T1000 (cell line): Measurements from ENCODE around the gene MRPL52.
"Not testable (repeated sequence)": the region's sequence is repeated elsewhere in the genome, so short reads cannot be mapped to it uniquely, and the experiment has no call there.

ENCODE experiments used
- DNase-seq: peaks from one replicate; lab custom pipeline; 2025; ENCODE audit warnings: mixed read lengths; lab: John Stamatoyannopoulos, UW

The MRPL52 gene

GRCh38 chr14:22854963-22855724, 25.5 kb downstream of the MRPL52 start:
- no peak for DNase-seq

GRCh38 chr14:22856428-22856827, 26.7 kb downstream of the MRPL52 start:
- DNase-seq: no peak

- not testable (repeated sequence) for DNase-seq
These were observed 30.7 kb downstream of the MRPL52 start for GRCh38 chr14:22860377-22860776.

- no peak for DNase-seq
These were observed 32.0 kb downstream of the MRPL52 start for GRCh38 chr14:22861651-22862050.

GRCh38 chr14:22864979-22865378, 35.3 kb downstream of the MRPL52 start:
- no peak for DNase-seq

GRCh38 chr14:22865424-22866405, 36.0 kb downstream of the MRPL52 start:
- DNase-seq: no peak

- no peak for DNase-seq
These were observed 37.2 kb downstream of the MRPL52 start for GRCh38 chr14:22866874-22867273.

- DNase-seq: no peak
These were observed 41.1 kb downstream of the MRPL52 start for GRCh38 chr14:22870811-22871223.

- peak; percentile 58 for DNase-seq
These were observed 41.7 kb downstream of the MRPL52 start, which contains the start of gene LRP10 for GRCh38 chr14:22871224-22872032. Gene LRP10 (plus strand): TSS chr14:22871740. CDS start chr14:22872304, 564 bp downstream.

- peak; percentile 59 for DNase-seq
These were observed 42.5 kb downstream of the MRPL52 start for GRCh38 chr14:22872033-22872832.

GRCh38 chr14:22872833-22873520, 43.3 kb downstream of the MRPL52 start:
- DNase-seq: no peak

- no peak for DNase-seq
These were observed 45.5 kb downstream of the MRPL52 start for GRCh38 chr14:22875003-22875747.

- no peak for DNase-seq
These were observed 46.1 kb downstream of the MRPL52 start for GRCh38 chr14:22875748-22876319.

- no peak for DNase-seq
These were observed 47.4 kb downstream of the MRPL52 start for GRCh38 chr14:22877000-22877501.

GRCh38 chr14:22878271-22879246, 48.9 kb downstream of the MRPL52 start:
- DNase-seq: no peak

- no peak for DNase-seq
These were observed 52.4 kb downstream of the MRPL52 start for GRCh38 chr14:22882064-22882463.

- peak; percentile 3 for DNase-seq
These were observed 53.0 kb downstream of the MRPL52 start for GRCh38 chr14:22882529-22883172.
